Stimulated activated CD4-positive, alpha-beta T cell treated with anti-CD3 and anti-CD28 coated beads, Interleukin-4, amount 100 ng/mL, for 1 hour (primary cell): Measurements from ENCODE around the gene SOX5.
"Not testable (repeated sequence)": the region's sequence is repeated elsewhere in the genome, so short reads cannot be mapped to it uniquely, and the experiment has no call there.

Source experiments
- DNase-seq: peaks from one replicate; pipeline ENCODE4 v3.0.0-alpha.2; 2020

Gene SOX5

DNA sequence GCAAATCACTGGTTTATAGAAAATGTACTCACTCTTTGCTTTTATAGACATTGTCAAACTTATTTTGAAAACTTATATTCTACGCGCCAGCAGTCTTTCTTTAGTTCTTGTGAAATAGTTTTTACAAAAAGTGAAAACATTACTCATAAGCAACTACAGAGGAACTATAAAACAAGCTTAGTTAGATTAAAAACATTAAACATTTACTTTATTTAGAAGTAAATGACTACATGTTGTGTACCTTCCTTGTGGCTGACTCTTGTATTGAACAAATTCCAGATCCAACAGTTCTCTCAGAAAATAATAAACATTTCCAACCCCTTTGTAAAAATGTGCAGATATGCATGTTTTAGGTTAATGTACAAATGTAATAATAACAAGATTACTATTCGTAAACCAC is 198.5 kb downstream of the SOX5 start:
- no peak for DNase-seq

DNA sequence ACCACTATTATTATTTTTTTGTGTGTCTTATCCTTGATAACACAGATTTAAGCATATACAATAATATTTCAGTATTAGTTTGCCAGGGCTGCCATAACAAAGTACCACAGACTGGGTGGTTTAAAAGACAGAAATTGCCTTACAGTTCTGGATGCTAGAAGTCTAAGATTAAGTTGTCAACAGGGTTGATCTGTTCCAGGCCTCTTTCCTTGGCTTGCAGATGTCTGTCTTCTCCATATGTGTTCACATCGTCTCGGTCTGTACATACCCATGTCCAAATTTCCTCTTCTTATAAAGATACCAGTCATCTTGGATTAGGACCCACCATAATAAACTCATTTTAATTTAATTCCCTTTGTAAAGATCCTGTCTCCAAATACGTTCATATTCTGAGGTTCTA is 204.8 kb downstream of the SOX5 start:
- no peak for DNase-seq

DNA sequence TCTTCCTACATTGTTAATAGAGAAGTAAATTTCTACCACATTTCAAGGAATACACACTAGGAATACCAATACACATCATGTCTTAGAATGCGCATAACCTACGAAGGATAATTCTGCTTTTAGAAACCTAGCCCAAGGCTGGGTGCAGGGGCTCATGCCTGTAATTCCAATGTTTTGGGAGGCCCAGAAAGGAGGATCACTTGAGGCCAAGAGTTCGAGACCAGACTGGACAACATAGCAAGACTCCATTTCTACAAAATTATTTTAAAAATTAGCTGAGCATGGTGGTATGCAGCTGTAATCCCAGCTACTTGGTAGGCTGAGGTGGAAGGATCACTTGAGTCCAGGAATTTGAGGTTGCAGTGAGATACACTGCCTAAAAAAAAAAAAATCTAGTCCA is 206.9 kb downstream of the SOX5 start:
- DNase-seq, result no peak

DNA sequence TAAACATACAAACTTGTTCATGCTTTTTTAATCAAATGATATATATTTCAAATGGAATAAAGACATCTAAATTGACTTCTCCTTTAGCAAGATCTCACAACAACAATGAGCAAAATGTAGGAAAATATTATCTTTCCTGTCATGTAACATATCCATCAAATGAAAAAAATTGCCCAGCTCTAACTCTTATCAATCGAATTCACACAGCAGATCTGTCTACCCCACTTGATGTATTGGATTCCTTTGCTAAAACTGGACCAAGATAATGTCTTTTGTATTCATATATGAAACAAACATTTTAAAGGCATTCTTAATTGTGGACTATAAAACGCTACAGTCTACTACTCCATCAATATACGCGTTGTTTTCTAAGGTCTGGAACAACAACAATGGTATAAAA is 218.0 kb downstream of the SOX5 start:
- DNase-seq, result no peak

DNA sequence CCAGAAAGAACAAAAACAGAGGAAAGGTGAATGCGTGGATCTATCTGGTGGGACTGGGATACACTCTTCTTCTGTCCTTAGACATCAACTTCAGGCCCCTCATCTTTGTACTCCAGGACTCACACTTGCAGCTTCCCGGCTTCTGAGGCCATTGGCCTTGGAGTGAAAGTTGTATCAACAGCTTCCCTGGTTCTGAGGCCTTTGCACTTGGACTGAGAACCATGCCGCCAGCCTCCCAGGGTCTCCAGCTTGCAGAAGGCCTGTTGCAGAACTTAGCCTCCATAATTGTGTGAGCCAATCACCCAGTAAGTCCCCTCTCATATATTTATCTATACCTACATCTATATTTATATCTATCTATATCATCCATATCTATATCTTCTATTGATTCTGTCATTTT is 218.4 kb downstream of the SOX5 start:
- DNase-seq, result no peak

DNA sequence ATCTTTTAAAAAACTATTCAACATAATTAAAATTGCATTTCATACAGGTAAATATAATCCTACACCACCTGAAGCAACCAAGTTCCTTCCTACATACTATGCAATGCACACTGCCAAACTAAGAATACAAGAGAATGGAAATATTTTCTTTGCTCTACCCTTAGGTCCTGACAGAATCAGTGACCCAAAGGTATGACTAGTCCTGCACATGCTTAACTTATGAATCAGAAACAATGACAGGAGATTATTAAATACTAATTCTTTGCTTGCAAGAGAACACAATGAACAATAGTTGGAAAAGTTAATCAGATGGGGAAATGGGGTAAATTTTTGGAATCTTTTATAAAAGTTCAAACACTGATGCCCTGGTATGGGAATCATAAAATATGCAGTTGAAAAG is 220.1 kb downstream of the SOX5 start:
- DNase-seq, result no peak

DNA sequence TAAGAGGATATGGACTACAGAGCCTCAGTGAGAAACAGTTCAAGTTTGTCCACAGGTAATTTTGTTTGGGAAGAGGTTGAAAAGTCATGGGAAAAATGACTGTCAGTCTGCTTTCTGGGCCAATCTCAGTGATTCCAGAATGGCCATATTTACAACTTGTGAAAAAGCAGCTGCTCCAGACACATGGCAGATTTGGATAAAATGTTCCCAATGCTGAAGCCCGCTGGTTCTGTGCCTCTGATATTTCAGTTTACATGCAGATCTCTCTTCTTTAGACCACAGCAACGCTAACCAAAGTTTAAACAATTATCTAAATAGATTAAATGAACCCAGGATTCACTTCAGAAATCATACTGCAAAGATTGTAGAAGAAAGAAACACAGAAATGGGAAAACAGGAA is 222.8 kb downstream of the SOX5 start:
- DNase-seq, result no peak

DNA sequence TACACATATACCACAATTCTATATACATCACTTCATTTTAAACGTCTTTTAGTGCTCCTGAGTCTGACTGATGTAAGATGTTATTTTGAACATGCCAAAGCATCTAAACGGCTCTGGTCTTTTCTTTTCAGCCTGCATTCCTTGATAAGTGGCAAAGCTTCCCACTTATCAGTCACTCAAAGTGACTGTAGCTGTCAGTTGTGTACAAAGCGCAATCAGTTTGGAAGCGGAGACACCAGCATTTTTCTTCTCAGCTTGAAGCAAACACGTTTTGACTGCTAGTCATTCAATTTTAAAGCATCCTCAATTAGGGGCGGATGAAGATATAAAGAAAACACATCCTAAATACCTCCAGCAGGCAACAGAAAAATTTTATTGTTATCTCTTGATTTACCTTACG is 226.8 kb downstream of the SOX5 start:
- no peak for DNase-seq

DNA sequence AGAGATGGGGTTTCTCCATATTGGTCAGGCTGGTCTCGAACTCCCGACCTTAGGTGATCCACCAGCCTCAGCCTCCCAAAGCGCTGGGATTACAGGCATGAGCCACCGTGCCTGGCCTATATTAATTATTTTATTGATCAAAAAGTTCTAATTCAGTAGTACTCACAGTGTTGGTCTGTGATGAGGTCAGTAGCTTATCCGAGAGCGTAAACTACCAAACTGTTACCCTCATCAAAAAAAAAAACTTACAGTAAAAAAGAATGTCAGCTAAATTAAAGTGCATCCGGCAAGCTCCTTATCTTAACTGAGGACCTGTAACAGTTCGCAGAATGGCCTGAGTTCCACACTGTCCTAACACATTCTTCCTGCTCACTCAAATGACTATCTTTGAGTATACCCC is 228.2 kb downstream of the SOX5 start:
- DNase-seq, result no peak

DNA sequence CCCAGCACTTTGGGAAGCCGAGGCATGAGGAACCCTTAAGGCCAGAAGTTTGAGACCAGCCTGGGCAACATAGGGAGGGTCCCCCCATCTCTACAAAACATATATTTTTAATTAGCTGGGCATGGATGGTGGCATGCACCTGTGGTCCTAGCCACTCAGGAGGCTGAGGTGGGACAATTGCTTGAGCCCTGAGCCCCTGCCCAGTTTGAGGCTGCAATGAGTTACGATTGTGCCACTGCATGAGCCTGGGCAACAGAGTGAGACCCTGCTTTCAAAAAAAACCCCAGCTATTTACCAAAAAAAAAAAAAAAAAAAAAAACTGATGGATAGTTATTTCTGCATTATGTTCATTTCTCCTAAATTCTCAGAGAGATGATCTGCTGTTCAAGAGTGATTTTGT is 230.0 kb downstream of the SOX5 start:
- no peak for DNase-seq

DNA sequence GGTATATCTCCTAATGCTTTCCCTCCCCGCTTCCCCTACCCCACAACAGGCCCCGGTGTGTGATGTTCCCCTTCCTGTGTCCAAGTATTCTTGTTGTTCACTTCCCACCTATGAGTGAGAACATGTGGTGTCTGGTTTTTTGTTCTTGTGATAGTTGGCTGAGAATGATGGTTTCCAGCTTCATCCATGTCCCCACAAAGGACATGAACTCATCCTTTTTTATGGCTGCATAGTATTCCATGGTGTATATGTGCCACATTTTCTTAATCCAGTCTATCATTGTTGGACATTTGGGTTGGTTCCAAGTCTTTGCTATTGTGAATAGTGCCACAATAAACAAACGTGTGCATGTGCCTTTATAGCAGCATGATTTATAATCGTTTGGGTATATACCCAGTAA is 239.1 kb downstream of the SOX5 start:
- DNase-seq, result not testable (repeated sequence)

DNA sequence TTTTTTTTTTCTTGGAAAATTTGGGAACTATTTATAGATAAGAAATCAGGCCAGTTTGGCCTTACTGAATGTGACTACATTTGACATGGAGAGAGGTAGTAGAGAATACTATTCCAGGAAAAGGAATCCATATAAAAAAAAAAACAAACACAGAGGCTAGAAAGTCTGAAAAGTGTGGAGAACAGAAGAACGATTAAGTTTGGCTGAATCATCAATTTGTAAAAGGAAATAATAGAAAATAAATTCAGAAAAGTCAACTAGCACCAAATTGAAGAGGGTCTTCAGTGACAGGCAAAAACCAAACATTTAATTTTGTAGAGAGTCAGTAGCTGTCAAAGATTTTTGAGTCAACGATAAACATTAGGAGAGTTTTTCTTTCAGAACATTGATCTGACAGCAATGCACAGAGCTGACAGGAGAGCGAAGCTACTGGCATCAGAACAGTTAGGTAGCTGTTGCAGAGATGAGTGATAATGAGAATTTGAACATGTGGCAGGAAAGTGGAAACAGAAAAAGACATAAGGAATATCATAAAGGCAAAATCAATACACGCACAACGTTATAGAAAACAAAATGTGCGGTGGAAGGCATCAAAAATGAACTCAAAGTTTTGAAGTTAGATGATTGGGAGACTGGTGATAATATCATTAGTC is 241.2 kb downstream of the SOX5 start:
- DNase-seq, result no peak

DNA sequence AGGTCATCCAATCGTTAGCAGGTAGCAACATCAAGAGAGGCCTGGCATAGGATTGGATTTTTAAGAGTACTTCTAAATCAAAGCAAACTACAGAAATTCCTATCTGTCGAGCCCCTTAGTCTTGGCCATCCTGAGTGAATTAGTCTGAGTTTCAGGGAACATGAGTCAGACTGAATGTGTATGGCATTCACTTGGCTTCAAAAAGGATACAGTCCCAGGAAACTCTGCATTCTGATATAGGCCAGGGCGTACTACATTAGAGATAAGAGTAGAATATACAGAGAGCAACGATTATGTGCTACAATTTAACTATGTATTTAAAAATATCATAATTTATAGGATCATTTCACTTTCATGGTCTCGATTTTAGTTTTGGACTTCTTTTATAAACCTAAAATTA is 242.2 kb downstream of the SOX5 start:
- DNase-seq, result no peak

DNA sequence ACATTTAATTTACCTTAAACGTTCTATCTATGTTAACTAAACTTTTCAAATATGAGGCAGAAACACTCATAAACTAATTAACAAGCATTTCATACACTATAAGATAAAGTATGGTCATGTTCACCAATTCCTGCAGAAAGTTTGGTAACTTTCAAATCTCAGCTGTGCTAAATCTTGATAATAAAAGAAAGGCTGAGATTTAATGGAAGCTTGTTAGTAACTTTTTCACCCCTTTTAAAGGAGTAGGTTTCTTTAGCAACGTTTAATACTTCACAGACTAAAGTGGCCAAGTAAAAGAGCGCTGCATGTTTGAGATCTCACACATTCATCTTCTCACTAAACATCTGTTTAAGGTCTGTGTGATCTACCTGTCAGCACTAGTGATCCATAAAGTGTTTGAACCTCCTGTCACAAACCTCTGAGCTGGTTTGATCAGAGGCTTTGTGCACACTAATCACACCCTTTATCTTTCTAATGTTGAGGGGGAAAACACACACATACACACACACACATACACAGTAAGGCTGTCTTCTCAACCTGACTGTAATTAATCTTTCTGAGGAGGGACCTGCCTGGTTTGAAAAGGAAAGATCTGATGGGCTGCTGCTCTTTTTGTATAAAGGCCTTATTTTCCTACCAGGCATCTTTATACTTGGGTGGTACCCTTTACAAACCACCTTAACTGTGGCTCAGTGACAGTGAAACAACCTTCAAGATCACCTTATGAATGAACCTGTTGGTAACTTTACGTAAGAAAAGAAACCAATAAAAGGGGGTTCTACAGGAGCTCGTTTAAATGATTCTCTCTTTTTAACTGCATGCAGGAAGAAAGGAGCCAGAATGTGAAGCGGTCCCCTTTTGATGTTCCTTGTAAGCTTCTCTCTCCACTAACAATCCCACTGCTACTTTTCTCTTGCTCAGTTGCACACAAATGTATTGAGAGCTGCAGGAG is 244.2 kb downstream of the SOX5 start:
- DNase-seq, result no peak

DNA sequence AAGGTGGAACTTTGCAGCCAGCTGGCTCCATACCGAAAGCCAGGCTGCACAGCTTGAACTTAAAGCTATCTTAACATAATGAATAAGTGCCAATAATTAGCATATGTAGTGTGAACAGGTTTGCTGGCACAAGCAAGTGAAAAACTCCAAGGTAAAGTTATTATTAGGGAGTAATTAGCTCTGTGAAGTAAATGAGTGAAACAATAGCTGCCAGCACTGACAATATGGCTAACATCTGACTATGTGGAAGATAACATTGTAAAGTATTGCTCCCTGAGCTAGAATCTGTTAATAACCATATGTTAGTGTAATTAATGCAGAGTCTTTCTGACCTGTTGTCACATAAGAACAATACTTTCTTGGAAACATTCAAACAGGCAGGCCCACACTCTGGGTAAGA is 246.4 kb downstream of the SOX5 start:
- no peak for DNase-seq

DNA sequence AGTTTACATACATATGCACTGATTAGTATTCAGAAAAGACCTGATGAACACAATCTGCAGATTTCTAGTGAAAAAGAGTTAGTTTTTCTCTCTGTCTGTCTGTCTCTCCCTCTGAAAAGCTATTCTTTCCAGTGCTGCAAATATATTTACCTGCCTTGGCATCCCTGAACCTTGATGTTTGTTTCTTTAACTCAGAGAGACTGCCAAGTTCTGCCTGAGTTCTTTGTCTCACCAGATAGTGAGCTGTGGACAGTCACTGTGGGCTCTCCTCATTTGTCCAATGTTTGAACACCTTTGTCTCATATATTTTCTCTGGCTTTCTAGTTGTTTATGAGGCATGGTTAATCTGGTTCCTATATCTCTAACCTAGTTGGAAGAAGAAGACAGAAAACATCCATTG is 250.4 kb downstream of the SOX5 start:
- no peak for DNase-seq

DNA sequence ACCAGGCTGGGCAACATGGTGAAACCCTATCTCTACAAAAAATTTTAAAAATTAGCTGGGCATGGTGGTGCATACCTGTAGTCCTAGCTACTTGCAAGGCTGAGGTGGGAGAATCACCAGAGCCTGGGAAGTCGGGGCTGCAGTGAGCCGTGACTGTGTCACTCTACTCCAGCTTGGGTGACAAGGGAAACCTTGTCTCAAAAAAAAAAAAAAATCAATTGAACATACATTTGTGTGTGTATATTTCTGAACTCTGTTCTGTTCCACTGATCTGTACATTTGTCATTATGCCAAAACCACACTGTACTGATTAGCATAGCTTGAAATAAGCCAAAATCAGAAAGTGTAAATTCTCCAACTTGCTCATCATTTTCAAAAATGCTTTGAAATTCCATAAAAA is 254.6 kb downstream of the SOX5 start:
- no peak for DNase-seq

DNA sequence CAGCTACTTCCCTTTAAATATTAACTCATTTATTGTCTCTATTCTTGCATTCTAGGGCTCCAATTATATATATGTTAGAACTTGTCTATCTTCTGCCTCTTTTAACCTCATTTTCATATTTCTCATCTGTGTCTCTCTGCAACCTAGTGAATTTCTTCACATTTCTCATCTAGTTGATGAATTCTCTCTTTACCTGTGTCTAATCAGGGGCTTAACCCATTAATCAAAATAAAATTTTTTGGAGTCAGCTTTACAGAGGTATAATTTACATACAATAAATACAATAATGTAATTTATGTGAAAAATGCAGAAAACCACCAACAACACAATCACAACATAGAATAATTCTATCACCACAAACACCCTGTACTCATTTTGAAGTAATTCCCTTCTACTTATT is 255.2 kb downstream of the SOX5 start:
- DNase-seq, result no peak

DNA sequence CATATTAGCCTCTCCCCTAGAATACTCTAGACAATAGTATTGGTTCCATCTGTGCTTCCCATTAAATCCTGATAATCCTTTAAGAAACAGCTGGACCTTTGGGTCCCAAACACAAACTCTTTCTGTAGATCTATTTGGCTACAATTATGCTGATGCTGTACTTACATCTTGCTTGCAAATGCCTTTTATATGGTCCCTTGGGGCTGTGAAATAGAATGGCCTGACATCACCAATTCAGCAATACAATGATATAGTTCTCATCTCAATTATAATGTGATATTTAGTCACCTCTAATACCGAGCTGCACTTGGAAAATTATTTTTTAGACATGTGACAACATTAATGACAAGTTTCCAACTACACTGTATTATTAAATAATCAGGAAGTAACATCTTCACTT is 261.5 kb downstream of the SOX5 start:
- no peak for DNase-seq

DNA sequence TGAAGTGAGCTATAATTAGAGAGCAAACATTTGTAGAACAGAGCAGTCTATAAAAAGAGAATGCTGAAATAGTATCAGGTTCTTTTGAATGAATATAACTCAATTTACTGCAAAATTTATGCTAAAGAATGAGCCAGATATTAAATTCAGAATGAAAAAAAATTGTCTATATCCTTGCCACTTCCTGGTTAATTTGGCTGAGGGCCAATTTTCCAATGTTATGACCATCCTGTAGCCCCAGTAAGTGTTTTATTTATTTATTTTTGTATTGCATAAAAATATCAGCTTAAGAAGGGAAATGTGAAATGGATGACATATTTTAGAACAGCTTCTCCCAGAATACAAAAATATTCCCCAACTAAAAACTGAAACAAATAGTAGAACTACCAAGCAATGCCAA is 263.4 kb downstream of the SOX5 start:
- no peak for DNase-seq

DNA sequence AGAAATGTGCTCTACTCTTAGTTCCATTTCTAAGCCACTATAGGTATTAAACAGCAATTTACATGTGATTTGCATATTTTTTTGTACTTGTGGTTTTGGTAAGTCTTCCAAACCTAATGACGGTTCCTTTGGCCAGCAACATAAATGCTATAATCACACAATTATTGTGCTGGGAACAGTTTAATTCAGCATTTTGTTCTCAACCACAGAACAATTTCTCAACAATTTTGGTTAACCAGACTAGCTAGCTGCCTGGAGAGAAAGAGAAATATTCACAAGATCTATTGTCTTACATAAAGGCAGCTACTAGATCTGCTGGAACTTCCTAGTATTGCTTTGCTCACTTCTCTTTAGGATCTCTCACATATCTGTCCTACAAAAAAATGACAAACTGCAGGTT is 265.3 kb downstream of the SOX5 start:
- no peak for DNase-seq

DNA sequence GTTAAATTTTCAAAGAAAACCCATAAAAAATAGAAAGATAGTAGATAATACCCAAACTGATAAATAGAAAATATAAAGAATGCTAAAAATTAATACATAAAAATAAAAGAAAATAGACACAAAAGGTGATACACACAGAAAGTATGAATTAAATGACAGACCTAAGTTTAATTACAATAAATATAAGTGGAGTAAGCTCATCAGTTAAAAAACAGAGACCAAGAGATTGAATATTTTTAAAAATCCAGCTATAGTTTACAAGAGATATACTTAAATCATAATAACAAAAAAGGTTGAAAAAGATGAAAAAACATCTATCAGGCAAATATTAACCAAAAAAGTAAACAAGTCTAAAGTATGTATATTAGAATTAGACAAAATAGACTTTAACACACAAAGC is 268.2 kb downstream of the SOX5 start:
- no peak for DNase-seq

DNA sequence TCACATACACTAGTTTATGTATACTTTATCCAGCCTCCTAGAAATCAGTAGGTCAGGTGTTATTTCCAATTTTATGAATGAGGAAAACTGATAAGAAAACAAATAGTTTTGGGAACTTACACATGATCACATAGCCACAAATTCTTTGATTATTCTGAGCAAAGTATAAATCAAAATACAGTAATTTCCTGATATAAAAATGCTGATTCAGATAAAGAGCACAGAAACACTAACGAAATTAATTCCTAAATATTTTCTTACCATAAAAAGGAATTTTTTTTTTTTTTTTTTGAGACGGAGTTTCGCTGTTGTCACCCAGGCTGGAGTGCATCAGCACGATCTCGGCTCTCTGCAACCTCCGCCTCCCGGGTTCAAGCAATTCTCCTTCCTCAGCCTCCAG is 275.4 kb downstream of the SOX5 start:
- DNase-seq, result no peak

DNA sequence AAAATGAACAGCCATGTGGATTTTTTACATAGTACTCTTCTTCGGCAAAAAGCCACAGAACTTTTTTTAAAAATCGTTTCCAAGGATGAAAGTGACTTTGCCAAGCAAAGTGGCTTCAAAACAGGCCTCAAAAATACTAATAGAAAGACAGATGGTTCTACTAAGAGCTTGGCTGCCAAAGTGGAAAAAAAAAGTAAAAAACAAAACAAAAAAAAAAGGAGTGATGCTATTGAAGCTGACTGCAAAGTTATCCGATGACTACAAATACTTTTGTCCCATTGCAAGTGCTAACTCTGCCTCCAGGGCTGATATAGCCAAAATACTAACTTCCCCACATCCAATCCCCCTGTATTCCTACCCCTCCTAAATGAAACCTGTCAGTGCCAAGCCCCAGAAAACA is 277.6 kb downstream of the SOX5 start:
- no peak for DNase-seq

DNA sequence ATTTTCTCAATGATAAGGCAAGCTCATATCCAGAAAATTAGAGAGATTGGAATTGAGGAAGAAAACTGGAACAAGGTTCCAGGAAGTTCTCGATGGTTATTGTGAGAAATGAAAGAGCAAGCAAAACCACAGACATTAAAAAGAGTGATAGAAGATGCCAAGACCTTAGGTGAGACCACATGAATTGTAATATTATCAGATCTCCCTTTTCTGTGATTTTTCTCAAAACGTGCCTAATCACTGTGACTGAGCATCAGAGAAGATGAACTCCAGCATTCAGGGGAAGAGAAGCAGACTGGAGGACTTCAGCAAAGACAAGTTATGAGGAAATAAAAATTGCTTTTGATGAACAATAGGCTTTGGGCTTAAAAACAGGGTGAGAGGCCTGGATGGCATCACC is 278.8 kb downstream of the SOX5 start:
- no peak for DNase-seq
